Activated naive CD8-positive, alpha-beta T cell treated with anti-CD3 and anti-CD28 coated beads, Interleukin-2, amount 50 U/mL, for 24 hours (primary cell): Measurements from ENCODE around the gene IL12RB1.

ENCODE experiments used
- ATAC-seq: fragments of 150-1000 bp; cut with Tn5 transposase; one replicate; pipeline ENCODE4 v1.10.0; 2021
- DNase-seq: peaks from one replicate; pipeline ENCODE4 v3.0.0; 2021
- H3K27ac Mint-ChIP-seq: one replicate; pipeline ENCODE4 v1.8.0; 2021; ENCODE audit warnings: mild to moderate bottlenecking, mixed read lengths
- H3K27me3 Mint-ChIP-seq: one replicate; pipeline ENCODE4 v1.8.0; 2021; ENCODE audit warnings: mixed read lengths
- H3K36me3 Mint-ChIP-seq: one replicate; pipeline ENCODE4 v1.8.0; 2021; ENCODE audit warnings: low read depth, mixed read lengths
- H3K4me1 Mint-ChIP-seq: one replicate; pipeline ENCODE4 v1.8.0; 2021; ENCODE audit warnings: mixed read lengths
- H3K4me3 Mint-ChIP-seq: one replicate; pipeline ENCODE4 v1.8.0; 2021; ENCODE audit warnings: mild to moderate bottlenecking, moderate library complexity, mixed read lengths
- H3K9me3 Mint-ChIP-seq: one replicate; pipeline ENCODE4 v1.8.0; 2021; ENCODE audit warnings: mixed read lengths

Gene IL12RB1

GRCh38 chr19:18086590-18087138, at the start of gene IL12RB1:
Gene IL12RB1 (minus strand): TSS chr19:18086934. CDS start chr19:18086823, 111 bp downstream.
- H3K36me3 Mint-ChIP-seq, result peaks cover 12% of the 10 kb centered on the region
- H3K4me3 Mint-ChIP-seq, result peak within 1 kb of the TSS; percentile 88
- ATAC-seq (peak; percentile 27), DNase-seq (peak; percentile 63)
- peak within 1 kb of the TSS; percentile 93 for H3K27ac Mint-ChIP-seq
- peaks cover 71% of the 10 kb centered on the region for H3K4me1 Mint-ChIP-seq
- H3K9me3 Mint-ChIP-seq, result peaks cover 5% of the 10 kb centered on the region
- H3K27me3 Mint-ChIP-seq, result no peaks in the 10 kb centered on the region

- H3K4me1 Mint-ChIP-seq, result no peaks in the 10 kb centered on the region
- no peaks in the 10 kb centered on the region for H3K9me3 Mint-ChIP-seq
- H3K27me3 Mint-ChIP-seq, result no peaks in the 10 kb centered on the region
- H3K4me3 Mint-ChIP-seq, result no peak overlapping the region
- H3K27ac Mint-ChIP-seq, result no peak overlapping the region
- DNase-seq, result no peak
- peaks cover 31% of the 10 kb centered on the region for H3K36me3 Mint-ChIP-seq
- no peak for ATAC-seq
Observed at GRCh38 chr19:18135712-18136584, 49.2 kb upstream of the IL12RB1 start.

GRCh38 chr19:18131841-18132596, 45.3 kb upstream of the IL12RB1 start:
- H3K4me3 Mint-ChIP-seq, result no peak overlapping the region
- peak; percentile 35 for DNase-seq
- no peaks in the 10 kb centered on the region for H3K9me3 Mint-ChIP-seq
- H3K36me3 Mint-ChIP-seq, result peaks cover 33% of the 10 kb centered on the region
- H3K27me3 Mint-ChIP-seq, result no peaks in the 10 kb centered on the region
- no peaks in the 10 kb centered on the region for H3K4me1 Mint-ChIP-seq
- H3K27ac Mint-ChIP-seq, result no peak overlapping the region
- peak; percentile 45 for ATAC-seq

GRCh38 chr19:18130523-18131242, 43.9 kb upstream of the IL12RB1 start:
- peaks cover 32% of the 10 kb centered on the region for H3K36me3 Mint-ChIP-seq
- no peaks in the 10 kb centered on the region for H3K9me3 Mint-ChIP-seq
- no peak for ATAC-seq
- no peak overlapping the region for H3K27ac Mint-ChIP-seq
- no peaks in the 10 kb centered on the region for H3K27me3 Mint-ChIP-seq
- no peak for DNase-seq
- H3K4me3 Mint-ChIP-seq, result no peak overlapping the region
- no peaks in the 10 kb centered on the region for H3K4me1 Mint-ChIP-seq

- Mint-ChIP-seq H3K36me3 (peaks cover 29% of the 10 kb centered on the region), H3K9me3 (no peaks in the 10 kb centered on the region), H3K27ac (no peak overlapping the region), H3K4me1 (no peaks in the 10 kb centered on the region), H3K27me3 (no peaks in the 10 kb centered on the region), H3K4me3 (no peak overlapping the region)
- ATAC-seq (no peak), DNase-seq (no peak)
Observed at GRCh38 chr19:18128805-18129204, 42.1 kb upstream of the IL12RB1 start.

GRCh38 chr19:18128044-18128443, 41.3 kb upstream of the IL12RB1 start:
- H3K4me1 Mint-ChIP-seq, result no peaks in the 10 kb centered on the region
- DNase-seq, result no peak
- H3K27me3 Mint-ChIP-seq, result no peaks in the 10 kb centered on the region
- peaks cover 31% of the 10 kb centered on the region for H3K36me3 Mint-ChIP-seq
- H3K9me3 Mint-ChIP-seq, result no peaks in the 10 kb centered on the region
- peak; percentile 22 for ATAC-seq
- H3K27ac Mint-ChIP-seq, result no peak overlapping the region
- H3K4me3 Mint-ChIP-seq, result no peak overlapping the region

GRCh38 chr19:18126097-18126496, 39.4 kb upstream of the IL12RB1 start:
- Mint-ChIP-seq H3K4me3 (no peak overlapping the region), H3K4me1 (no peaks in the 10 kb centered on the region), H3K27ac (no peak overlapping the region), H3K9me3 (no peaks in the 10 kb centered on the region), H3K27me3 (no peaks in the 10 kb centered on the region), H3K36me3 (peaks cover 26% of the 10 kb centered on the region)
- ATAC-seq (no peak), DNase-seq (no peak)

GRCh38 chr19:18123819-18124218, 37.1 kb upstream of the IL12RB1 start:
- Mint-ChIP-seq H3K27ac (no peak overlapping the region), H3K4me3 (no peak overlapping the region), H3K27me3 (no peaks in the 10 kb centered on the region), H3K36me3 (peaks cover 24% of the 10 kb centered on the region), H3K4me1 (peaks cover 18% of the 10 kb centered on the region), H3K9me3 (no peaks in the 10 kb centered on the region)
- DNase-seq (no peak), ATAC-seq (no peak)

GRCh38 chr19:18122860-18123795, 36.4 kb upstream of the IL12RB1 start:
- Mint-ChIP-seq H3K4me1 (peaks cover 25% of the 10 kb centered on the region), H3K36me3 (peaks cover 19% of the 10 kb centered on the region), H3K9me3 (no peaks in the 10 kb centered on the region), H3K4me3 (no peak overlapping the region), H3K27me3 (no peaks in the 10 kb centered on the region), H3K27ac (no peak overlapping the region)
- ATAC-seq, result no peak
- DNase-seq, result no peak

GRCh38 chr19:18122424-18122823, 35.7 kb upstream of the IL12RB1 start:
- H3K4me3 Mint-ChIP-seq, result no peak overlapping the region
- H3K27me3 Mint-ChIP-seq, result no peaks in the 10 kb centered on the region
- no peaks in the 10 kb centered on the region for H3K9me3 Mint-ChIP-seq
- no peak for ATAC-seq
- H3K36me3 Mint-ChIP-seq, result peaks cover 19% of the 10 kb centered on the region
- DNase-seq, result no peak
- no peak overlapping the region for H3K27ac Mint-ChIP-seq
- H3K4me1 Mint-ChIP-seq, result peaks cover 27% of the 10 kb centered on the region

- Mint-ChIP-seq H3K4me3 (no peak overlapping the region), H3K27ac (no peak overlapping the region), H3K36me3 (peaks cover 19% of the 10 kb centered on the region), H3K9me3 (no peaks in the 10 kb centered on the region), H3K27me3 (no peaks in the 10 kb centered on the region), H3K4me1 (peaks cover 33% of the 10 kb centered on the region)
- DNase-seq (no peak), ATAC-seq (no peak)
Observed at GRCh38 chr19:18121166-18121565, 34.4 kb upstream of the IL12RB1 start.

- H3K27me3 Mint-ChIP-seq, result no peaks in the 10 kb centered on the region
- no peaks in the 10 kb centered on the region for H3K9me3 Mint-ChIP-seq
- DNase-seq (no peak), ATAC-seq (no peak)
- H3K4me1 Mint-ChIP-seq, result peaks cover 33% of the 10 kb centered on the region
- peak overlapping the region; percentile 73 for H3K27ac Mint-ChIP-seq
- peaks cover 15% of the 10 kb centered on the region for H3K36me3 Mint-ChIP-seq
- peak overlapping the region; percentile 84 for H3K4me3 Mint-ChIP-seq
Observed at GRCh38 chr19:18120127-18120526, 33.4 kb upstream of the IL12RB1 start.

GRCh38 chr19:18119717-18120105, 33.0 kb upstream of the IL12RB1 start:
- DNase-seq (peak; percentile 51), ATAC-seq (peak; percentile 29)
- peak overlapping the region; percentile 73 for H3K27ac Mint-ChIP-seq

More at GRCh38 chr19:18119717-18120105, 33.0 kb upstream of the IL12RB1 start:
- peaks cover 15% of the 10 kb centered on the region for H3K36me3 Mint-ChIP-seq
- H3K4me1 Mint-ChIP-seq, result peaks cover 33% of the 10 kb centered on the region
- H3K27me3 Mint-ChIP-seq, result no peaks in the 10 kb centered on the region
- no peaks in the 10 kb centered on the region for H3K9me3 Mint-ChIP-seq
- H3K4me3 Mint-ChIP-seq, result peak overlapping the region; percentile 84
